Naive thymus-derived CD8-positive, alpha-beta T cell (primary cell): ENCODE data around the gene CAV2. TPM values are rescaled to one million over a fixed set of nuclear protein-coding genes. Genes with fewer than 3 reads are reported as not detected.
A peak's percentile ranks its signal among the peaks of the same experiment; 100 is the strongest.
"Not testable (repeated sequence)": the region's sequence is repeated elsewhere in the genome, so short reads cannot be mapped to it uniquely, and the experiment has no call there.

Experiments used
- ATAC-seq, 2 donors: fragments of 150-1000 bp; cut with Tn5 transposase in 1 of 2; sonication (Bioruptor Pico), chemical (Tn5 transposase) in 1 of 2; 1 replicate in 1 of 2; 2 replicates in 1 of 2; pipeline ENCODE4 v1.10.0; 2021; ENCODE audit warnings: mild to moderate bottlenecking in 2 of 2, moderate library complexity in 2 of 2
- POLR2A ChIA-PET: fragments of 350-600 bp; sonication (Branson Sonifier 250); formaldehyde crosslinking; loops from one replicate; lab custom pipeline; 2021; ENCODE audit warnings: antibody characterized with exemption; lab: Charles Lee
- DNase-seq, 10 donors: peaks; one replicate each; pipeline versions ENCODE4 v3.0.0 to v3.0.0-alpha.2; 2020 to 2022
- H3K27ac Mint-ChIP-seq, 10 donors: one replicate each; pipeline ENCODE4 v1.8.0; 2020 to 2022; ENCODE audit warnings: mild to moderate bottlenecking in 10 of 10, mixed read lengths in 10 of 10, moderate library complexity in 4 of 10, inconsistent platforms in 1 of 10
- H3K27me3 Mint-ChIP-seq, 5 donors: one replicate each; pipeline ENCODE4 v1.8.0; 2021 to 2022; ENCODE audit warnings: mixed read lengths in 5 of 5
- H3K36me3 Mint-ChIP-seq, 3 donors: one replicate each; pipeline ENCODE4 v1.8.0; 2020 to 2022; ENCODE audit warnings: mixed read lengths in 3 of 3, mild to moderate bottlenecking in 2 of 3, inconsistent platforms in 1 of 3
- H3K4me1 Mint-ChIP-seq, 4 donors: one replicate each; pipeline ENCODE4 v1.8.0; 2021 to 2022; ENCODE audit warnings: mixed read lengths in 4 of 4
- H3K4me3 Mint-ChIP-seq, 10 donors: one replicate each; pipeline ENCODE4 v1.8.0; 2020 to 2022; ENCODE audit warnings: mild to moderate bottlenecking in 10 of 10, mixed read lengths in 10 of 10, moderate library complexity in 6 of 10, inconsistent platforms in 1 of 10
- H3K9me3 Mint-ChIP-seq, 9 donors: one replicate each; pipeline ENCODE4 v1.8.0; 2020 to 2022; ENCODE audit warnings: mixed read lengths in 9 of 9, mild to moderate bottlenecking in 3 of 9, inconsistent platforms in 1 of 9, moderate library complexity in 1 of 9
- polyA plus RNA-seq, 3 donors: library from polyadenylated mRNA; unstranded; fragments of 300-500 nt; fragmentation: Illumina TruSeq; gene quantifications; one replicate each; pipeline ENCODE4 v1.2.3, GENCODE V29; 2021
- total RNA-seq, 8 experiments: library from RNA in 2 of 8; stranded (reverse) in 2 of 8; gene quantifications; one replicate each; pipeline ENCODE4 v1.2.3 and lab custom pipeline; 2021 to 2026

Gene CAV2
- total and polyA plus RNA-seq, 5 experiments from 2014 or later: not detected

- DNase-seq (no peak), ATAC-seq (no peak)
- no peak overlapping the region for H3K4me3 Mint-ChIP-seq
- H3K4me1 Mint-ChIP-seq: no peaks in the 10 kb centered on the region
- H3K36me3 Mint-ChIP-seq: no peaks in the 10 kb centered on the region
- no peaks in the 10 kb centered on the region for H3K9me3 Mint-ChIP-seq
- POLR2A ChIA-PET: no interaction called here
- no peak overlapping the region for H3K27ac Mint-ChIP-seq
- H3K27me3 Mint-ChIP-seq: peaks cover 10 to 47% (median 24%) of the 10 kb centered on the region in 5 donors
These were observed 16.1 kb upstream of the CAV2 start for GRCh38 chr7:116483271-116483942.

- H3K4me1 Mint-ChIP-seq, H3K4me3 Mint-ChIP-seq, ATAC-seq, POLR2A ChIA-PET, H3K36me3 Mint-ChIP-seq, DNase-seq, H3K9me3 Mint-ChIP-seq: not testable (repeated sequence)
- peak overlapping the region in 2 of 10 donors; percentile 35 to 50 for H3K27ac Mint-ChIP-seq
- peaks cover 10 to 47% (median 24%) of the 10 kb centered on the region in 5 donors for H3K27me3 Mint-ChIP-seq
These were observed 15.1 kb upstream of the CAV2 start for GRCh38 chr7:116484389-116484788.

DNA sequence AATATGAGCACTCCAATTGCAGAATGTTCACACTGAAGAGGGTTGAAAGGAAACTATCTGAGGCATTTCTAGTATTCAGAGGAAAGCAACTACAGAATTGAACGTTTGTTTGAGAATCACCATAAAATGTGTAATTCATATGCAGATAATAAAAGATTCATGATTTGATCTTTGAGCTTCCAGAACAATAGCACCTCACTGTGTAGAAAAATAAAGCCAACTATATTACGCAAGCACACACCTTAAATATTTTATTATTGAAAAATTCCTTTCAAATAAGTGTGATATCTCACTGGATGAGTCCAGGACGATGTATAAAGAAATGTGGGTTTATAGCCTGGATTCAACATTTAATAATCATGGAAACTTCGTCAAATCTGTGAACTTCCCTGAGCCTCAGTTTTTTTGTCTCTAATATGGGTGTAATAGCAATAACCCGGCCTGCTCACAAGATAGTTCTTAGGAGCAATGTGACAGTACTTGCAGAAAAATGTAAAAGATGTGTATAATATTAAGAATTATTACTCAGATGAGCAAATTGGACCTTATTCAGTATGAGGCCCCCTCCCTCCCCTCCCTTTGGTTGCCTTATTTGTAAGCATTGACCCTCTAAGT lies 11.5 kb upstream of the CAV2 start:
- Mint-ChIP-seq H3K4me3 (no peak overlapping the region), H3K9me3 (no peaks in the 10 kb centered on the region), H3K4me1 (no peaks in the 10 kb centered on the region), H3K36me3 (no peaks in the 10 kb centered on the region), H3K27me3 (peaks cover 7 to 55% (median 30%) of the 10 kb centered on the region in 5 donors), H3K27ac (no peak overlapping the region)
- ATAC-seq: no peak
- DNase-seq: no peak
- POLR2A ChIA-PET: no interaction called here

DNA sequence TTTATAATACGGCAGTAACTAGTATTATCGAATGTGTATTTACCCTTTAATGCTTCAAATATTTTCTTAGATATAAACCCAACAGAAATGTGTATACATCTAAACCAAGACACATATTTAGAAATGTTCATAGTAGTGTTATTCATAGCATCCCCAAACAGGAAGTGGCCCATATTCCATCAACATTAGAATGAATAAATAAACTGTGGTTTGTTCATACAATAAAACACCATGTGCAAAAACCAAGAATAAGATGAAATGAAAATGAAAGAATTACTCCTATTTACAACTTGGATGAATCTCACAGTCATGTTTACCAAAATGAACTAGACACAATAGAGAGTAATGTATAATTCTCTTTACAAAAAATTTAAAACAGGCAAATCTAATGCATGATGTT lies 9.2 kb upstream of the CAV2 start:
- DNase-seq (no peak), ATAC-seq (no peak)
- Mint-ChIP-seq H3K4me3 (no peak overlapping the region), H3K36me3 (no peaks in the 10 kb centered on the region), H3K9me3 (no peaks in the 10 kb centered on the region), H3K27me3 (peaks cover 5 to 43% (median 22%) of the 10 kb centered on the region in 5 donors), H3K4me1 (no peaks in the 10 kb centered on the region), H3K27ac (no peak overlapping the region)
- POLR2A ChIA-PET: no interaction called here

- Mint-ChIP-seq H3K4me1 (no peaks in the 10 kb centered on the region), H3K4me3 (no peak overlapping the region), H3K36me3 (no peaks in the 10 kb centered on the region), H3K27me3 (peaks cover 8 to 35% (median 20%) of the 10 kb centered on the region in 5 donors), H3K9me3 (peaks cover 0 to 2% (median 0%) of the 10 kb centered on the region in 9 donors), H3K27ac (no peak overlapping the region)
- POLR2A ChIA-PET: no interaction called here
- DNase-seq (no peak), ATAC-seq (no peak)
These were observed 7.5 kb upstream of the CAV2 start for GRCh38 chr7:116491887-116492653.

GRCh38 chr7:116492654-116493109 lies 6.9 kb upstream of the CAV2 start:
- H3K4me3 Mint-ChIP-seq: no peak overlapping the region
- H3K4me1 Mint-ChIP-seq: no peaks in the 10 kb centered on the region
- no peak for DNase-seq
- no peak for ATAC-seq
- H3K36me3 Mint-ChIP-seq: no peaks in the 10 kb centered on the region
- peaks cover 8 to 38% (median 23%) of the 10 kb centered on the region in 5 donors for H3K27me3 Mint-ChIP-seq
- no peak overlapping the region for H3K27ac Mint-ChIP-seq
- H3K9me3 Mint-ChIP-seq: peaks cover 0 to 2% (median 0%) of the 10 kb centered on the region in 9 donors
- POLR2A ChIA-PET: no interaction called here

- ATAC-seq: no peak
- DNase-seq: no peak
- peaks cover 0 to 3% (median 0%) of the 10 kb centered on the region in 9 donors for H3K9me3 Mint-ChIP-seq
- H3K4me1 Mint-ChIP-seq: peaks cover 0 to 4% (median 0%) of the 10 kb centered on the region in 4 donors
- no peak overlapping the region for H3K4me3 Mint-ChIP-seq
- H3K27ac Mint-ChIP-seq: no peak overlapping the region
- no peaks in the 10 kb centered on the region for H3K36me3 Mint-ChIP-seq
- POLR2A ChIA-PET: no interaction called here
- peaks cover 13 to 46% (median 28%) of the 10 kb centered on the region in 5 donors for H3K27me3 Mint-ChIP-seq
These were observed 6.1 kb upstream of the CAV2 start for GRCh38 chr7:116493449-116493848.

- Mint-ChIP-seq H3K36me3 (no peaks in the 10 kb centered on the region), H3K4me1 (peaks cover 0 to 4% (median 1%) of the 10 kb centered on the region in 4 donors), H3K27me3 (peaks cover 14 to 55% (median 31%) of the 10 kb centered on the region in 5 donors), H3K27ac (no peak overlapping the region), H3K9me3 (peaks cover 0 to 3% (median 0%) of the 10 kb centered on the region in 9 donors), H3K4me3 (no peak overlapping the region)
- no peak for DNase-seq
- ATAC-seq: no peak
- POLR2A ChIA-PET: no interaction called here
These were observed 5.1 kb upstream of the CAV2 start for GRCh38 chr7:116494472-116494871.

DNA sequence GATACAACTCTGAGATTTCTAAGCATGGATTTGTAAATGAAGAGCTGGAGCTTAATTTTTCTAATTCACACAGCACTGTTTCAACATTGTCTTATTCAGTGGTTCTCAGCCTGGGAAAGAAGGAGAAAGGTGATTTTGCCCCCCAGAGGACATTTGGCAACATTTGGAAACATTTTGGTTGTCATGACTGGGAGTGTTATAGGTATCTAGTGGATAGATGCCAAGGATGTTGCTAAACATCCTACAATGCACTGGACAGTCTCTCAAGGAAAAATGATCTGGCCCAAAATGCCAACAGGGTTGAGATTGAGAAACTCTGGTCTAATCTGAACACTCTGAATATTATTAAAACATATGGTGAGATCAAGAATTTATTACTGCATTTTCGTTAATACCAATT lies 3.8 kb upstream of the CAV2 start:
- peaks cover 0 to 3% (median 0%) of the 10 kb centered on the region in 9 donors for H3K9me3 Mint-ChIP-seq
- peaks cover 0 to 4% (median 0%) of the 10 kb centered on the region in 3 donors for H3K36me3 Mint-ChIP-seq
- H3K27me3 Mint-ChIP-seq: peaks cover 22 to 55% (median 33%) of the 10 kb centered on the region in 5 donors
- ATAC-seq (no peak), DNase-seq (no peak)
- no peak overlapping the region for H3K27ac Mint-ChIP-seq
- H3K4me3 Mint-ChIP-seq: no peak overlapping the region
- peaks cover 8 to 11% (median 10%) of the 10 kb centered on the region in 4 donors for H3K4me1 Mint-ChIP-seq
- POLR2A ChIA-PET: no interaction called here

DNA sequence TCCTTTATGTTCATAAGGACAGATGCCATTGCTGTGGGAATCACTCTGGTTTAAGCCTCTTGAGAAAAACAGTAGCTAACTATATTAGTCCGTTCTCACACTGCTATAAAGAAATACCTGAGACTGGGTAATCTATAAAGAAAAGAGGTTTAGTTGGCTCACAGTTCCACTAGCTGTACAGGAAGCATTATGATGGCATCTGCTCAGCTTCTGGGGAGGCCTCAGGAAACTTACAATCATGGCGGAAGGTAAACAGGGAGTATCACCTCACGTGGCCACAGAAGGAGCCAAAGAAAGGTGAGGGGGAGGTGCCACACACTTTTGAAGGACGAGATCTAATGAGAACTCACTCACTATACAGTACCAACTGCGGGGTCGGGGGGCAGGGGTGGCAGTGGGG lies 2.9 kb upstream of the CAV2 start:
- DNase-seq: no peak
- POLR2A ChIA-PET: no interaction called here
- Mint-ChIP-seq H3K27me3 (peaks cover 29 to 55% (median 30%) of the 10 kb centered on the region in 5 donors), H3K4me1 (peaks cover 8 to 12% (median 12%) of the 10 kb centered on the region in 4 donors), H3K27ac (no peak overlapping the region), H3K36me3 (peaks cover 0 to 4% (median 0%) of the 10 kb centered on the region in 3 donors), H3K9me3 (peaks cover 0 to 3% (median 0%) of the 10 kb centered on the region in 9 donors), H3K4me3 (peak overlapping the region in 1 of 10 donors; percentile 27)
- ATAC-seq: no peak

GRCh38 chr7:116497708-116498107 lies 1.8 kb upstream of the CAV2 start:
- Mint-ChIP-seq H3K9me3 (peaks cover 0 to 3% (median 0%) of the 10 kb centered on the region in 9 donors), H3K4me3 (peak overlapping the region in 2 of 10 donors; percentile 30 to 33), H3K27me3 (peaks cover 28 to 49% (median 32%) of the 10 kb centered on the region in 5 donors), H3K36me3 (peaks cover 0 to 4% (median 0%) of the 10 kb centered on the region in 3 donors), H3K27ac (no peak overlapping the region), H3K4me1 (peaks cover 8 to 12% (median 12%) of the 10 kb centered on the region in 4 donors)
- DNase-seq: no peak
- no peak for ATAC-seq
- POLR2A ChIA-PET: no interaction called here

GRCh38 chr7:116500078-116500853 lies 728 bp downstream of the CAV2 start:
- Mint-ChIP-seq H3K9me3 (peaks cover 0 to 4% (median 0%) of the 10 kb centered on the region in 9 donors), H3K36me3 (peaks cover 0 to 4% (median 0%) of the 10 kb centered on the region in 3 donors), H3K27ac (no peak overlapping the region), H3K4me1 (peaks cover 8 to 12% (median 12%) of the 10 kb centered on the region in 4 donors), H3K27me3 (peaks cover 31 to 67% (median 39%) of the 10 kb centered on the region in 5 donors), H3K4me3 (peak overlapping the region; percentile 56 to 78 (median 73))
- DNase-seq: peak in 2 of 10 donors; percentile 7 to 26
- POLR2A ChIA-PET: no interaction called here
- ATAC-seq: peak; percentile 61 to 74
